Stimulated activated CD8-positive, alpha-beta memory T cell treated with anti-CD3 and anti-CD28 coated beads, Interleukin-7, amount 100 ng/mL, for 48 hours (primary cell): ENCODE measurements around the gene TLR9.
"Not testable (repeated sequence)": the region's sequence is repeated elsewhere in the genome, so short reads cannot be mapped to it uniquely, and the experiment has no call there.

ENCODE experiments used
- DNase-seq, 2 donors: peaks; one replicate each; pipeline ENCODE4 v3.0.0-alpha.2; 2020; ENCODE audit warnings: low read depth in 1 of 2; ENCODE audit errors: extremely low read depth in 1 of 2

TLR9 gene, protein sequence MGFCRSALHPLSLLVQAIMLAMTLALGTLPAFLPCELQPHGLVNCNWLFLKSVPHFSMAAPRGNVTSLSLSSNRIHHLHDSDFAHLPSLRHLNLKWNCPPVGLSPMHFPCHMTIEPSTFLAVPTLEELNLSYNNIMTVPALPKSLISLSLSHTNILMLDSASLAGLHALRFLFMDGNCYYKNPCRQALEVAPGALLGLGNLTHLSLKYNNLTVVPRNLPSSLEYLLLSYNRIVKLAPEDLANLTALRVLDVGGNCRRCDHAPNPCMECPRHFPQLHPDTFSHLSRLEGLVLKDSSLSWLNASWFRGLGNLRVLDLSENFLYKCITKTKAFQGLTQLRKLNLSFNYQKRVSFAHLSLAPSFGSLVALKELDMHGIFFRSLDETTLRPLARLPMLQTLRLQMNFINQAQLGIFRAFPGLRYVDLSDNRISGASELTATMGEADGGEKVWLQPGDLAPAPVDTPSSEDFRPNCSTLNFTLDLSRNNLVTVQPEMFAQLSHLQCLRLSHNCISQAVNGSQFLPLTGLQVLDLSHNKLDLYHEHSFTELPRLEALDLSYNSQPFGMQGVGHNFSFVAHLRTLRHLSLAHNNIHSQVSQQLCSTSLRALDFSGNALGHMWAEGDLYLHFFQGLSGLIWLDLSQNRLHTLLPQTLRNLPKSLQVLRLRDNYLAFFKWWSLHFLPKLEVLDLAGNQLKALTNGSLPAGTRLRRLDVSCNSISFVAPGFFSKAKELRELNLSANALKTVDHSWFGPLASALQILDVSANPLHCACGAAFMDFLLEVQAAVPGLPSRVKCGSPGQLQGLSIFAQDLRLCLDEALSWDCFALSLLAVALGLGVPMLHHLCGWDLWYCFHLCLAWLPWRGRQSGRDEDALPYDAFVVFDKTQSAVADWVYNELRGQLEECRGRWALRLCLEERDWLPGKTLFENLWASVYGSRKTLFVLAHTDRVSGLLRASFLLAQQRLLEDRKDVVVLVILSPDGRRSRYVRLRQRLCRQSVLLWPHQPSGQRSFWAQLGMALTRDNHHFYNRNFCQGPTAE

DNA sequence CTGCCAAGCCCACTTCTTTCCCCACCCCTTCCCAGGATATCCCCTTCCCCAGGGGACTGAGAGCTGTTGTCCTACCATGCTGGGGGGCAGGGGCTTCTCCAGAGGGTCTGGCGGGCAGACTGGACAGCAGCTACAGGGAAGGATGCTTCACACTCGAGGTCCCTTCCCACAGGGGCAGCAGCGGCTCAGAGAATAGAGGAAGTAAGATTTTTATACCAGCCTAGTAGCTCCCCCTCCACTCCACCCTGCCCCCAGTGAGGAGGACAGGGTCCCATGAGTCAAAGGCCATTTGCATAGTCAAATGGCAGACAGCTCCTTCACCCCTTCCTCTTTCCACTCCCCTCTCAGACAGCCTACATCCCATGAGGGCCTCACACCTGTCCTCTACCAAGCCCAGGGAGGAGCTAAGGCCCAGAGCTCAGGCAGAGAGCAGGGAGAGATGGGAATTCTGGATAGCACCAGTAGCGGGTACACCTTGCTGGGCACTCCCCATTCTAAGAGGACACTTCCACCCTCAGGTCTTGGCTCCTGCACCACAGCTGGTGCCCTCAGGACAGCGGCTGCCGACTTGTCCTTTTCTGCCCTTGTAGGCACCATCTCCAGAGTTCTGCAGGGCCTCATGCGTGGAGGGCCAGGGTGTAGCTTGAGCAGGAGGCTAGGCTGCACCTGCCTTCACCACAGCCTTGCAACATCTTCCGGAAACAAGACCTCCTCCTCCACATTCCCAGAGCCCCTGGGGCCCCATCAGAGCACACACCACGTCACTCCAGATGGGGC, at the start of gene TLR9:
TSS of gene TLR9 (minus strand) at position 194 of the 777 bp plus-strand sequence. CDS start at position 78, 116 bp downstream.
- peak in 1 of 2 donors; percentile 37 for DNase-seq

DNA sequence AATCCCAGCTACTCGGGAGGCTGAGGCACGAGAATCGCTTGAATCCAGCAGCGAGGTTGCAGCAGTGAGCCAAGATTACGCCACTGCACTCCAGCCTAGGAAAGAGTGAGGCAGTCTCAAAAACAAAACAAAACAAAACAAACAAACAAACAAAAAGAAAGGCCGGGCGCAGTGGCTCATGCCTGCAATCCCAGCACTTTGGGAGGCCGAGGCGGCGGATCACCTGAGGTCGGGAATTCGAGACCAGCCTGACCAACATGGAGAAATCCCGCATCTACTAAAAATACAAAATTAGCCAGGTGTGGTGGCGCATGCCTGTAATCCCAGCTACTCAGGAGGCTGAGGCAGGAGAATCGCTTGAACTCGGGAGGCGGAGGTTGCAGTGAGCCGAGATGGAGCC, 49.3 kb upstream of the TLR9 start:
- not testable (repeated sequence) for DNase-seq

DNA sequence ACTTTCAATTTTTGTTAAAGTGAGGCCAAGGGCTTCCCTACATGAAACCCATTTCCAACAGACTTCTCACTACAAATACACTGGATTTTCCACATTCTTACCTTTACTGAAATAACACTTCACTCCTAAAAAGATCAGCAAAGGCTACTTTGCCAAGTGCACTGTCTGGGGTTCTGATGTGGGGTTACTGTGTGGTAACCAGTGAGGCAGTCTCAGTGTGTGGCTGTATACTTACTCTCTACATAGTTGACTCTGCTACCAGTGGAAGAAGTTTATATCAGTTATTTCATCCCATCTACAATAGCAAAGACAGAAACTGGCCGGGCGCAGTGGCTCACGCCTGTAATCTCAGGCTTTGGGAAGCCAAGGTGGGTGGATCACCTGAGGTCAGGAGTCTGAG, 47.4 kb upstream of the TLR9 start:
- no peak for DNase-seq

DNA sequence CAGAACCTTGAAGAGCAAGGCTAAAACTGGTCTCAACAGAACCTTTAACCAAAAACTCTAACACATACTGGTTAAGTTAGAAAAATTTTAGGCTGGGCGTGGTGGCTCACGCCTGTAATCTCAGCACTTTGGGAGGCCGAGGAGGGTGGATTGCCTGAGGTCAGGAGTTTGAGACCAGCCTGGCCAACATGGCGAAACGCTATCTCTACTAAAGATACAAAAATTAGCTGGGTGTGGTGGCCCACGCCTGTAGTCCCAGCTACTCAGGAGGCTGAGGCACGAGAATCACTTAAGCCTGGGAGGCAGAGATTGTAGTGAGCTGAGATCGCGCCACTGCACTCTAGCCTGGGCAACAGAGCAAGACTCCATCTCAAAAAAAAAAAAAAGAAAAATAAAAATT, 46.7 kb upstream of the TLR9 start:
- DNase-seq, result not testable (repeated sequence)

DNA sequence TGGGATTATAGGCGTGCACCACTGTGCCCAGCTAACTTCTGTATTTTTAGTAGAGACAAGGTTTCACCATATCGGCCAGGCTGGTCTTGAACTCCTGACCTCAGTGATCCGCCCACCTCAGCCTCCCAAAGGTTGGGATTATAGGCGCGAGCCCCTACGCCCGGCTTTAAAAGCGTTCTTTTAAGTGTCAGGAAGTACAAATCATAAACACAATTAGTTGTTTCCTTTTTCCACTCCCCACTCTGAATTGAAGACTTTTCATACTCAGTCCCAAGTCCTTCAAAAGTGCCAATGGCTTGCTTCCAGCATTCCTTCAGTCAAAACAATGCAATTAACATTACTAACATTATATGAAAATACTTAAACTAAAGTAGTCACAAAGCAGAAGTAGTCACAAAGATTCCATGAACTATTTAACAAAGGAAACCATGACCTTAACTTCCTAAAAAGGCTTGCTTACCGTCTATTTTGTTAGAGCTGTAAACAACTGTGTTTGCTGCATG, 44.9 kb upstream of the TLR9 start:
- DNase-seq, result no peak

DNA sequence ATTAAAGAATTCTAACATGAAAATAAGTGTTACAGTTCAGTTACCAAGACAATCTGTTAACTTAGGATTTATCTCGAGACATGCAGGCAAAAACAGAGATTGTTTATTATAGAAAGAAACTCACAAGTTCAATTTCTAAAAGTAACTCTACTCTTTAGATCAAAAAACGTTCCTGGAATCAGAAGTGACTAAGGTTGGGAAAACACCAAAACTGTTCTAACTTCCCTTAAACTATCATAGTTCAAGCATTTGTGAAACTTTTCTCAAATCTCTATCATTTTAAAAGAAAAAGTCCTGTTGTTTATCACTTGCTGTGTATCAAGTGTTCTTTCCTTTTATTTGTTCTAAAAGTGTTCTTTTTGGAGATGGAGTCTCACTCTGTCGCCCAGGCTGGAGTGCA, 44.3 kb upstream of the TLR9 start:
- DNase-seq, result no peak

DNA sequence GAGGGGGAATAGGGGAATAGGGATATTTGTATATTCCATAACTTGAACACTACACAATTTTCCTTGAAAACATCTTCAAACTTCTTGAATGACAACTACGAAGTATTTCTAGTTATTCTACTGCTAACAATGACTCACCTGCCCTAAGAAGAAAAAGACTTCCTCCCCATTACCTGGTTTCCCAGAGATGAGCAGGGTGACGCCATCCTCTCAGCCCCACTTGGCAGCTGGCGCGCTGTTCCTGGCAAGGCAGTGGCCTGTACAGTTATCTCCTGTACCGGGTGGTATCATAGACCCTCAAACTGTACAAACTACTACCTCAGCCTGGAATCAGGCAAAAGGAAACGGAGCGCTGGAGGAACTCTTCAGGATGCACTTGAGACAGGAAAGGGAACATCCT, 42.6 kb upstream of the TLR9 start:
- DNase-seq, result peak in 1 of 2 donors; percentile 59

DNA sequence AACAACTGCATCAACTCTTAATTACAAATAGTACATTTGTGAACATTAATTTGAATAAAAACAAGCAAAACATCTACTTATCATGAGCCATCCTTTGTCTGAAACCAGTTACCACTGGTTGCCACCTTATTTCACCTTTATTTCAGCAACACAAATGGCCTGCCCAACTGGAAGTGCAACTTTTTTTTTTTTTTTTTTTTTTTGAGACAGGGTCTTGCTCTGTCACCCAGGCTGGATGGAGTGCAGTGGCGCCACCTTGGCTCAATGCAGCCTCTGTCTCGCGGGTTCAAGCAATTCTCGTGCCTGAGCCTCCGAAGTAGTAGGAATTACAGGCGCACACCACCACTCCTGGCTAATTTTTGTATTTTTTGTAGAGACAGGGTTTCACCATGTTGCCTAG, 39.9 kb upstream of the TLR9 start:
- DNase-seq, result no peak

DNA sequence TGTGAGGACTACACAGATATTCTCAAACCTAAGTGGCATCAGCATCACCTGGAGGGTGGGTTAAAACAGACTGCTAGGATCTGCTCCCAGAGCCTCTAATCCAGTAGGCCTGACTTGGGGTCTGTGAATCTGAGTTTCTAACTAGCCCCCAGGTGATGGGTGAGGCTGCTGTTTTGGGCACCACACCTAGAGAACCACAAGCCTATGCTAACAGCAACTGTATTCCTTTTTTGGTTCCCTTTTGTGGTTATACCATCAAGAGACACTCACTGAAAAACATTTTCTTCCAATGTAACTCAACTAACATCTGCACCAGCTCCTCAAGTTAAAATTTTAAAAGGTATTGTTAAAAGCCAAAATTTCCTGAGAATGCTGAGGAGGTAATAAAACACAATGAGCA, 37.0 kb upstream of the TLR9 start:
- no peak for DNase-seq

DNA sequence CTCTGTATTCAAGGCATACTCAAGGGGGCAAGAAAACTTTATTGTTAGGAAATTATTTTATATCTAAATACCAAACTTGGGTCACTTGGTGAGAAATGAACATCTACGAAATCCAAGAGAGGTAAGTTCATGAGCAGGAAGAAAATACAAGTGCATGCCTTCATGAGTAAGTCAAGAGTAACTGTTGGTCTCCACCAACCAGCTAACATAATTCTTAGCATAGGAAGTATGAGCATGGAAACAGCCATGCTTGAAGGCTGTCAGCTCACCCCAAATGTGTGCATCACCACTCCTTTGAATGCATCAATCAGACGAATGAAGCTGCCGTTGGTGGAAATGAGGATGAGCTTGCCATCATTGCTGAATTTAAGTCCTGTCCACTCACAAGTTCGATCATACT, 34.0 kb upstream of the TLR9 start:
- no peak for DNase-seq

DNA sequence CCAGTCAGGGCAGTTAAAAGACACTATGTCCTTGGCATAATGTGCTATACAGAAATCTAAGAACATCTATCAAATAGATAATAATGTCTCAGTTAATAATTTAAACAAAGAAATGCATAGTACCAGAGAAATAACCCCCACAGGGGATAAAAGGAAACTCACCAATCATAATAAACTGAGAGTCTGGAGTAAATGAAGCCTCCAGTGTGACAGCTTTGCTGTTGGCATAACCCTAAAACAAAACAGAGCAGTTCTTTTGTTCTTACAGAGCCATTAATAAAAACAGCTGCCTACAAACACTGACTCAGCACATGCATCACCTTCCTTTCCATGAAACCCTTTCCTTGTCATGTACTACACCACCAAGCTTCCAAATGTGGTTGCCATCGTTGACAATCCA, 33.6 kb upstream of the TLR9 start:
- DNase-seq, result no peak

DNA sequence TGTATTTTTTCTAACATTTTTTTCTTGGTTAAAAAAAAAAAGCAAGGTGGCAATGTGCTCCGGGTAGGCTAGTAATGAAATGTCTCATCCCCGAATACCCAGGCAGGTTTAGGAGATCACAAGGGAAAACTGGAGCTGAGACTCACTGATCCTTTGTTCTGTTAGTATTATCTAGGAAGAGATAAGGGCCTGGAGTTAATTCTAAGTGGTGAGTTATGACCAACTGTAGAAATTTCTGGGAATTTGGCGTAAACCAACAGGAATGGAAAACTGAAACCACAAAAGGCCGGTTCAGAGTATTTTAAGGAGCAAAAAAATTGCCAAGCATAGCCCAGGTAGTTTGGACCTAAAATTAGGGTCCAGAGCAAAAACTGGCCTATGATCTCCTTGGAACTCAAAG, 32.5 kb upstream of the TLR9 start:
- no peak for DNase-seq

DNA sequence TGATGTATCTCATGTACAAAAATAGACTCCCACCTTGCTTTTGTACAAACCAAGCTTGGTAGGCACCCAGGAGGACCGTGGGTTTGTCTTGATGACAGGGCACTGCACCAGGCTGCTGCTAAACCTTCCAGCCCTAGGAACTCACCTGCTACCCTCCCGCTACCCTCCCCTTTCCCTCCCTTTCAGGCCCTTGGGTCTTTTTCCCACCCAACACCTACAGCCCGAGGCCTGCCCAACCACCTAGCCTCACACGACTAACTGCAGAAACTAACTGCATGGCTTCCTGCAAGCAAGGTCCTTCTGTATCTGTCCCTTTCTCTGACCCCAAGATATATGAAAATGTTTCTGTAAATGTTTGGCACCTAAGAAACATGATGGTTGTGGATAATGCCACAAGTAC, 31.2 kb upstream of the TLR9 start:
- DNase-seq, result no peak

DNA sequence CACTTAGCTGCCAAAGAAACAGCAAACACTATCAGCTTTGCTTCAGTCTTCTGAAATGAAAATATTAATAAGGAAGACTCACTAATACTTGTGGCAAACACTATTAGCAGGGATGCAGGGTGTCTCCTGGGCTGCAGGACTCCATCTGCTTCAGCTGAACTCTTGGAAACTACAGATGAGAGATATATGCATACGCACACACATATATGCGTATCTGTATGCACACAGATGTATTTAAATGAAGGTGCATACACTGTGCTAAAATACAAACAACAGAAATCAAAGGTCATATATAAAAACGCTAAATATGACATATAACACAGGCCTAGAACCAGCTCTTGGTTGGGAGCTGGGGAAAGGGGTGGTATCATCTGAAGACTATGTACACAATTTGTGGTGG, 30.7 kb upstream of the TLR9 start:
- no peak for DNase-seq

DNA sequence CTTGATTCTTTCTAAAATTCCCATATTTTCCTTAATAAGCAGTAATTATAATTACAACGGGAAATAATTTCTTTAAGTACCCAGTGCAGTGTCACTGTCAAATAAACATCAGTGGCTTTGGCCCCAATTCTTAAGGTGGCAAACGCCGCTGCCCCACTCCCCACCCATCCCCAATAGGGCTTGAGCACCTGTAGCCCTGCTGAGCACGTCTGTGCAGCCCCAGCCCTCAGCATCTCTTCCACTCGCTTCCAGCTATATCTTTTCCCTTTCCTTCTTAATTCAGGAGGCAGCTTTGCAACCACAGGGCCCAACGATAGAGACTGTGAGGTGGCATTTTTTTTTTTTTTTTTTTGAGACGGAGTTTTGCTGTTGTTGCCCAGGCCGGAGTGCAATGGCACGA, 29.2 kb upstream of the TLR9 start:
- DNase-seq, result no peak

DNA sequence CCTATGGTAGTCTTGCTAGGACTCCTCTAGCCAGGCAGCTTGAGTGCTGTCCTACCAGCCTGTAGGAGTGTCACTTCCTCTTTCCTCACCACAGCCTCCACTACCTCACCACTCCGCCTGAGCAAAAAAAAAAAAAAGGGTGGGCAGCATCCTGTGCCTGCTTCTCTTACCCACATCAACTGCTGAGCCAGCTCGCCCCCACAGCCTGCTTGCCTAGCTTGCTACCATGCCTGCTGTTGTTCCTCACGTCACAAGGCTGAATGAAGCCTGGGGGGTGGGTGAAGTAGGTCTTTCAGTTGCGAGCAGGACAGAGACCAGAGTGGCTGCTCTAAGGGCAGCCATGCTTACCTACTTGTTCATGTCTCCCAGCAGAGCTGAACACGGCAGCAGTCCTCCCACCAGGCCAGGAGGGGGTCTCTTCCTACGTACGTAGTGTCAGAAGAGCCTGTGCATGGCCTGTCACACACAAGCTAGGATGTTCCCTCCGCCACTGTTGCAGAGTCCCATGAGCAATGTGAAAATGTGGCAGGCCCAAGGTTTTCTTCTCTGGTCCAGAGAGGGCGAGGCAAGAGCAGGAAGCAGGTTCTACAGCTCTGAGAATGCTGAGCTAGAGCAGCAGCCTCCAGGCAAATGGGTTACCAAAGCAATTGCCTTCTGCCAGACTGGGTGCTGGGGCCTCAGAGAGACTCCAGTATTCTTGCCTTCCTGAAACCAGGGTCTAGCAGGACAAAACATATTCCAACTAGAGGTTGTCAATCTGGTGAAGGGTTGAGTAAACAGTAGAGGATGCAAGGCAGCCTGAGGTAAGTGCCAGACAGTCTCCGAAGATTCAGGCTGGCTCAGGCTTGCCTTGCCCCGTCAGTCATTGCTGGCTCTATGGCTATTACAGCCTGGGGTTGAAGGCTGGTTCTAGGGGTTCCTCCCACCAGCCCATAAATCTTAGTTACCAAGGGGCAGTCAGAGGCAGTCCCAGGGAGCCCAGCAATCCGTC, 28.2 kb upstream of the TLR9 start:
- DNase-seq, result peak in 1 of 2 donors; percentile 88

DNA sequence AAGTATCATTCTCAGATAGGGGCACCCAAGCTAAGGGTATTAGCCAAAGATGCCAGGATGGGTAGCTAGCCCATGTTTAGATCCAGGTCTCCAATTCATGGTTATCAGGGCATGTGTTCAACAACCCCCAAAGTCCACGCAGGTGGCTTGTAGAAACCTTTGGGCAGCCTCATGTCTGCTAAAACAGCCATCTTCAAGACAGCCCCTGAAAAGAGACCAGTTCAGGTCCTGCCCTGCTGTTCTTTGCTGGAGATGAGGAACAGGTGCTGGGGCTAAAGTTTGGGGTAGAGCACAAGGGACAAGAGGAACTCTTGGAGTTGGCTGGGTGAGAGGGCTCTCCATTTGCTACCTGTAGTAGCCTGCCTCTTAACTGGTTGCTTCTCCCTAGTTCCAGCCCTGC, 24.7 kb upstream of the TLR9 start:
- no peak for DNase-seq

DNA sequence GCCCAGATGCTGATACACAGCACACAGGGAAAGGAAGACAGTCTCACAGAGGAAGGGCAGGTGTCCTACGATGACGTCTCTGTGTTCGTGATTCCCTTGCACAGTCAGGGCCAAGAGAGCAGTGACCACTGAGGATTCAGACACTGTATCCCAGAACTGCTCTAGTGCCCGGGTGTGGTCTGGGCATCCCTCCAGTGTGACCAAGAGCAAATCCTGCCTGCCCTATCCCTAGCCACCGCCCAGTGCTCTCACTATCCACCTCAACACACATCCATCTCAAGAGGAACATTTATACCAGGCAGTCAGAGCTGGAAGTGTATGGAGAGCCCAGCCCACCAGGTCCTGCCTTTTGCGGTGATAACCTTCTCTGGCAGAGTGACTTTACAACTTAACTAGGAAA, 24.2 kb upstream of the TLR9 start:
- DNase-seq, result no peak

DNA sequence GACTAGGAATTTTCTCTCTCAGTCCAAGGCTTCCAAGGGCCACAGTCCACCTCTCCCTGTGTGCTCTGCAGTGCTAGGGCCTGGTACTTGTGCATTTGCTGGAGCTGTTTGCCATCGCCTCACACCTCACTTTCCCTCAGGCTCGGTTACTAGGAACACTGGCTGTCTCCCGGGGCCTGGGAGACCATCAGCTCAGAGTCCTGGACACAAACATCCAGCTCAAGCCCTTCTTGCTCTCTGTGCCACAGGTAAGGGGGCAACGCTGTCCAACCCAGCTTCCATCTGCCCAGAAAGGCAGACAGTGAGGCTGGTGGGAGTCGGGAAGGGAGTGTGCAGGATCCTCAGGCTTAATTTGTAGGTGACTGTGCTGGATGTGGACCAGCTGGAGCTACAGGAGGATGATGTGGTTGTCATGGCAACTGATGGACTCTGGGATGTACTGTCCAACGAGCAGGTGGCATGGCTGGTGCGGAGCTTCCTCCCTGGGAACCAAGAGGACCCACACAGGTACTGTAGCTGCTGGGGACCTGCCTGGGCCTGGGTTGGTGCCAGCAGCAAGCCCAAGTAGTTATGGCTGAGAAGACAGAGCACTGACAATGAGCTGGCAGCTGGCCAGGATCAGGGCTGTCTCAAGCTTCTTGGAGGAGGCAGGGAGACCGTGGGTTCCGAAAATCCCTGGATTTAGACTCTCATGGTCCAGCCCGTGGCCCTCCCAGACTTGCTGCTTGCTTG, 23.5 kb upstream of the TLR9 start:
- no peak for DNase-seq
